IPS DF 6.9 (cell line): ENCODE results near the gene VAPA.

Experiments
- DNase-seq: peaks from one replicate; pipeline ENCODE4 v3.0.0-alpha.2; 2013; ENCODE audit warnings: low read depth, low spot score
- H3K27ac ChIP-seq: one replicate; pipeline ENCODE4 v1.5.1; 2013; ENCODE audit warnings: low read length, control low read depth
- H3K27me3 ChIP-seq: 2 replicates; pipeline ENCODE4 v1.6.1; 2013; ENCODE audit warnings: mild to moderate bottlenecking, low read length; ENCODE audit not compliant: control insufficient read depth, insufficient read depth
- H3K36me3 ChIP-seq: 2 replicates; pipeline ENCODE4 v1.6.1; 2013; ENCODE audit warnings: low read length; ENCODE audit not compliant: control insufficient read depth, insufficient read depth
- H3K4me1 ChIP-seq: 2 replicates; pipeline ENCODE4 v1.6.1; 2013; ENCODE audit warnings: low read length; ENCODE audit not compliant: control insufficient read depth, insufficient read depth
- H3K4me3 ChIP-seq: 2 replicates; pipeline ENCODE4 v1.5.1; 2013; ENCODE audit warnings: mild to moderate bottlenecking, low read length
- H3K9me3 ChIP-seq: 2 replicates; pipeline ENCODE4 v1.6.1; 2013; ENCODE audit warnings: low read length, inconsistent platforms; ENCODE audit not compliant: control insufficient read depth, insufficient read depth
- WGBS: extraction: QIAGEN DNeasy Blood & Tissue Kit; methylation state at CpG from one replicate; pipeline ENCODE4 v1.1.7; 2013; ENCODE audit warnings: mixed read lengths, missing lambda C conversion rate; ENCODE audit not compliant: insufficient read length, insufficient coverage; 5-methylcytosine and 5-hydroxymethylcytosine counted together

The VAPA gene

GRCh38 chr18:9914584-9915290 lies 921 bp downstream of the VAPA start:
- Histone ChIP-seq H3K9me3 (no peaks in the 10 kb centered on the region), H3K36me3 (no peaks in the 10 kb centered on the region), H3K27me3 (no peaks in the 10 kb centered on the region), H3K4me1 (peaks cover 3% of the 10 kb centered on the region; the same call in 1 of the 2 replicates), H3K4me3 (peak overlapping the region; percentile 90), H3K27ac (no peak overlapping the region)
- DNase-seq, result no peak
- WGBS, result no CpG with 5 or more reads among the region's 77 CpGs

- H3K4me3 ChIP-seq, result peak overlapping the region; percentile 90; the same call in 1 of the 2 replicates
- no peak overlapping the region for H3K27ac ChIP-seq
- no peaks in the 10 kb centered on the region for H3K27me3 ChIP-seq
- H3K9me3 ChIP-seq, result no peaks in the 10 kb centered on the region
- H3K36me3 ChIP-seq, result no peaks in the 10 kb centered on the region
- DNase-seq, result no peak
- H3K4me1 ChIP-seq, result peaks cover 3% of the 10 kb centered on the region; the same call in 1 of the 2 replicates
- 100% methylated on average over 2 of the region's 5 CpGs for WGBS
Observed at GRCh38 chr18:9915291-9916076, 1.7 kb downstream of the VAPA start.

GRCh38 chr18:9916077-9916639 lies 2.3 kb downstream of the VAPA start:
- Histone ChIP-seq H3K9me3 (no peaks in the 10 kb centered on the region), H3K4me1 (peaks cover 3% of the 10 kb centered on the region; the same call in 1 of the 2 replicates), H3K4me3 (no peak overlapping the region), H3K27me3 (no peaks in the 10 kb centered on the region), H3K36me3 (no peaks in the 10 kb centered on the region), H3K27ac (no peak overlapping the region)
- DNase-seq, result no peak
- 100% methylated on average over 1 of the region's 2 CpGs for WGBS

- H3K4me1 ChIP-seq, result peaks cover 3% of the 10 kb centered on the region; the same call in 1 of the 2 replicates
Observed at GRCh38 chr18:9916808-9917207, 3.0 kb downstream of the VAPA start.

GRCh38 chr18:9918016-9918680 lies 4.3 kb downstream of the VAPA start:
- no peak for DNase-seq
- H3K4me1 ChIP-seq, result peaks cover 3% of the 10 kb centered on the region; the same call in 1 of the 2 replicates
- no CpG with 5 or more reads among the region's 2 CpGs for WGBS

More at GRCh38 chr18:9916808-9917207, 3.0 kb downstream of the VAPA start:
- Histone ChIP-seq H3K9me3 (no peaks in the 10 kb centered on the region), H3K4me3 (no peak overlapping the region), H3K27me3 (no peaks in the 10 kb centered on the region), H3K36me3 (no peaks in the 10 kb centered on the region), H3K27ac (no peak overlapping the region)
- WGBS, result no CpG with 5 or more reads among the region's 3 CpGs
- DNase-seq, result no peak

GRCh38 chr18:9919564-9920232 lies 5.9 kb downstream of the VAPA start:
- H3K4me1 ChIP-seq, result peaks cover 3% of the 10 kb centered on the region; the same call in 1 of the 2 replicates
- DNase-seq, result no peak
- no peak overlapping the region for H3K4me3 ChIP-seq
- no peaks in the 10 kb centered on the region for H3K36me3 ChIP-seq
- no peaks in the 10 kb centered on the region for H3K9me3 ChIP-seq
- no peak overlapping the region for H3K27ac ChIP-seq
- H3K27me3 ChIP-seq, result no peaks in the 10 kb centered on the region
- WGBS, result 100% methylated on average over 3 of the region's 8 CpGs

More at GRCh38 chr18:9918016-9918680, 4.3 kb downstream of the VAPA start:
- H3K36me3 ChIP-seq, result no peaks in the 10 kb centered on the region
- H3K4me3 ChIP-seq, result no peak overlapping the region
- H3K9me3 ChIP-seq, result no peaks in the 10 kb centered on the region
- no peaks in the 10 kb centered on the region for H3K27me3 ChIP-seq
- H3K27ac ChIP-seq, result no peak overlapping the region

- Histone ChIP-seq H3K4me3 (no peak overlapping the region), H3K27ac (no peak overlapping the region), H3K36me3 (no peaks in the 10 kb centered on the region), H3K27me3 (no peaks in the 10 kb centered on the region), H3K4me1 (peaks cover 5% of the 10 kb centered on the region; the same call in 1 of the 2 replicates), H3K9me3 (no peaks in the 10 kb centered on the region)
- no peak for DNase-seq
- 100% methylated on average over 2 of the region's 4 CpGs for WGBS
Observed at GRCh38 chr18:9922592-9923311, 8.9 kb downstream of the VAPA start.

- H3K27me3 ChIP-seq, result no peaks in the 10 kb centered on the region
- no CpG with 5 or more reads among the region's 4 CpGs for WGBS
- H3K27ac ChIP-seq, result no peak overlapping the region
- DNase-seq, result no peak
- H3K36me3 ChIP-seq, result no peaks in the 10 kb centered on the region
- peaks cover 5% of the 10 kb centered on the region; the same call in 1 of the 2 replicates for H3K4me1 ChIP-seq
- no peaks in the 10 kb centered on the region for H3K9me3 ChIP-seq
- H3K4me3 ChIP-seq, result no peak overlapping the region
Observed at GRCh38 chr18:9924371-9924943, 10.6 kb downstream of the VAPA start.

- peaks cover 3% of the 10 kb centered on the region; the same call in 1 of the 2 replicates for H3K4me1 ChIP-seq
- H3K36me3 ChIP-seq, result no peaks in the 10 kb centered on the region
- H3K4me3 ChIP-seq, result no peak overlapping the region
- no peak for DNase-seq
- no peaks in the 10 kb centered on the region for H3K9me3 ChIP-seq
- H3K27me3 ChIP-seq, result no peaks in the 10 kb centered on the region
- H3K27ac ChIP-seq, result no peak overlapping the region
- no CpG with 5 or more reads among the region's 1 CpG for WGBS
Observed at GRCh38 chr18:9925369-9925768, 11.6 kb downstream of the VAPA start.
